GF-D8 (cell line): ENCODE results near the gene FUT3.
A peak's percentile ranks its signal among the peaks of the same experiment; 100 is the strongest.

ENCODE experiments used
- DNase-seq: peaks from one replicate; lab custom pipeline; 2025; lab: John Stamatoyannopoulos, UW

The FUT3 gene

GRCh38 chr19:5801796-5802619 lies 49.2 kb downstream of the FUT3 start:
- DNase-seq: no peak

- no peak for DNase-seq
These were observed 50.6 kb downstream of the FUT3 start for GRCh38 chr19:5800361-5801270.

- DNase-seq: peak; percentile 82
These were observed 51.7 kb downstream of the FUT3 start for GRCh38 chr19:5799247-5800241.

GRCh38 chr19:5798244-5798643 lies 53.0 kb downstream of the FUT3 start:
- no peak for DNase-seq

GRCh38 chr19:5795382-5795919 lies 55.8 kb downstream of the FUT3 start:
- DNase-seq: no peak

GRCh38 chr19:5793188-5793587 lies 58.1 kb downstream of the FUT3 start:
- DNase-seq: no peak
